ENCODE data around the gene ELAPOR1. TPM values are rescaled to one million over a fixed set of nuclear protein-coding genes. Genes with fewer than 3 reads are reported as not detected.

Gene ELAPOR1, protein sequence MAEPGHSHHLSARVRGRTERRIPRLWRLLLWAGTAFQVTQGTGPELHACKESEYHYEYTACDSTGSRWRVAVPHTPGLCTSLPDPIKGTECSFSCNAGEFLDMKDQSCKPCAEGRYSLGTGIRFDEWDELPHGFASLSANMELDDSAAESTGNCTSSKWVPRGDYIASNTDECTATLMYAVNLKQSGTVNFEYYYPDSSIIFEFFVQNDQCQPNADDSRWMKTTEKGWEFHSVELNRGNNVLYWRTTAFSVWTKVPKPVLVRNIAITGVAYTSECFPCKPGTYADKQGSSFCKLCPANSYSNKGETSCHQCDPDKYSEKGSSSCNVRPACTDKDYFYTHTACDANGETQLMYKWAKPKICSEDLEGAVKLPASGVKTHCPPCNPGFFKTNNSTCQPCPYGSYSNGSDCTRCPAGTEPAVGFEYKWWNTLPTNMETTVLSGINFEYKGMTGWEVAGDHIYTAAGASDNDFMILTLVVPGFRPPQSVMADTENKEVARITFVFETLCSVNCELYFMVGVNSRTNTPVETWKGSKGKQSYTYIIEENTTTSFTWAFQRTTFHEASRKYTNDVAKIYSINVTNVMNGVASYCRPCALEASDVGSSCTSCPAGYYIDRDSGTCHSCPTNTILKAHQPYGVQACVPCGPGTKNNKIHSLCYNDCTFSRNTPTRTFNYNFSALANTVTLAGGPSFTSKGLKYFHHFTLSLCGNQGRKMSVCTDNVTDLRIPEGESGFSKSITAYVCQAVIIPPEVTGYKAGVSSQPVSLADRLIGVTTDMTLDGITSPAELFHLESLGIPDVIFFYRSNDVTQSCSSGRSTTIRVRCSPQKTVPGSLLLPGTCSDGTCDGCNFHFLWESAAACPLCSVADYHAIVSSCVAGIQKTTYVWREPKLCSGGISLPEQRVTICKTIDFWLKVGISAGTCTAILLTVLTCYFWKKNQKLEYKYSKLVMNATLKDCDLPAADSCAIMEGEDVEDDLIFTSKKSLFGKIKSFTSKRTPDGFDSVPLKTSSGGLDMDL
- total RNA-seq (ENCODE audit: low replicate concordance) = 0.16 and 0.45 TPM in 2 replicates

DNA sequence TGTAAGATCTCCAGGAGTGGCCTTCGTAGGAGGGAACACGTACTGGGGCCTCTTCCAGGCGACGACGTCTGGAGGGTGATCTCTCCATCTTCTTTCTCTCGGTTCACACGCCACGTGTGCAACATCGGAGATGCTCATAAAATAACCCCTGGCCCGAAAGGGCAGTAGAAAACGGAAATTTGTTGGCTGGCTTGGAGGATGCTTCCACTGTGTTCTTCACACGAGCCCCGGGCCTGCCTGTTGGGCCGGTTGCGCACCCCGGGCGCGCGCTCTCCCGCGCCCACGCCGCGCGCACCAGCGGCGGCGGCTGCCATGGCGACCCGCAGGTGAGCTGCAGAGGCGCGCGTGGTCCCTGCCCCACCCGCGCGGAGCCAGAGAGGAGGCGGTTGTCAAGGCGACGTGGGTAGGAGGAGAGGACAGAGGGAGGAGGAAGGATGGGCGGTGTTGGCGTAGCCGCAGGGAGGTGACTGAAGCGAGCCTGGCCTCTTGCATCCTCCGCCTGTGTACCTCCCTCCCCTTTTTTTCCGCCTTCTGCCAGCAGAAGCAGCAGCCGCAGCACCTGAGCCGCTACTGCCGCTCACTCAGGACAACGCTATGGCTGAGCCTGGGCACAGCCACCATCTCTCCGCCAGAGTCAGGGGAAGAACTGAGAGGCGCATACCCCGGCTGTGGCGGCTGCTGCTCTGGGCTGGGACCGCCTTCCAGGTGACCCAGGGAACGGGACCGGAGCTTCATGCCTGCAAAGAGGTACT is at the start of gene ELAPOR1:
Gene ELAPOR1 (plus strand): TSS at position 526 of the 752 bp plus-strand sequence. CDS start 69 bp downstream, at position 595.
- TF ChIP-seq, protein P1, sequence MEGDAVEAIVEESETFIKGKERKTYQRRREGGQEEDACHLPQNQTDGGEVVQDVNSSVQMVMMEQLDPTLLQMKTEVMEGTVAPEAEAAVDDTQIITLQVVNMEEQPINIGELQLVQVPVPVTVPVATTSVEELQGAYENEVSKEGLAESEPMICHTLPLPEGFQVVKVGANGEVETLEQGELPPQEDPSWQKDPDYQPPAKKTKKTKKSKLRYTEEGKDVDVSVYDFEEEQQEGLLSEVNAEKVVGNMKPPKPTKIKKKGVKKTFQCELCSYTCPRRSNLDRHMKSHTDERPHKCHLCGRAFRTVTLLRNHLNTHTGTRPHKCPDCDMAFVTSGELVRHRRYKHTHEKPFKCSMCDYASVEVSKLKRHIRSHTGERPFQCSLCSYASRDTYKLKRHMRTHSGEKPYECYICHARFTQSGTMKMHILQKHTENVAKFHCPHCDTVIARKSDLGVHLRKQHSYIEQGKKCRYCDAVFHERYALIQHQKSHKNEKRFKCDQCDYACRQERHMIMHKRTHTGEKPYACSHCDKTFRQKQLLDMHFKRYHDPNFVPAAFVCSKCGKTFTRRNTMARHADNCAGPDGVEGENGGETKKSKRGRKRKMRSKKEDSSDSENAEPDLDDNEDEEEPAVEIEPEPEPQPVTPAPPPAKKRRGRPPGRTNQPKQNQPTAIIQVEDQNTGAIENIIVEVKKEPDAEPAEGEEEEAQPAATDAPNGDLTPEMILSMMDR (IDR thresholded peaks at IDR 0.05; ENCODE audit: insufficient read depth, low read length) = no peak
- DNase-seq (ENCODE audit: low read depth) = peak; percentile 16
- H3K4me3 ChIP-seq (ENCODE audit: low read depth, low read length) = peak within 1 kb of the TSS; percentile 50

DNA sequence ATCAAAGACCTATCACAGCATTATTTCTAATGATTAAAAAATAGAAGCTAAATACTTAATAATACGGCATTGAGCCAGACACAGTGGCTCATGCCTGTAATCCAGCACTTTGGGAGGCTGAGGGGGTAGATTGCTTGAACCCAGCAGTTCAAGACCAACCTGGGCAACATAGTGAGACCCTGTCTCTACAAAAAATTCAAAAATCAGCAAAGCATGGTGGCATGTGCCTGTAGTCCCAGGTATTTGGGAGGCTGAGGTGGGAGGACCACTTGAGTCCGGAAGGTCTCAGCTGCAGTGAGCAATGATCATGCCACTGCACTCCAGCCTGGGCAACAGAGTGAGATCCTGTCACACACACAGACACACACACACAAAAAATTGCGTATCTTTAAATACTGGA is 48.8 kb upstream of the ELAPOR1 start:
- DNase-seq (ENCODE audit: low read depth) = no peak
- TF ChIP-seq, protein P1 (IDR thresholded peaks at IDR 0.05; ENCODE audit: insufficient read depth, low read length) = no peak
- no peak overlapping the region for H3K4me3 ChIP-seq (ENCODE audit: low read depth, low read length)

DNA sequence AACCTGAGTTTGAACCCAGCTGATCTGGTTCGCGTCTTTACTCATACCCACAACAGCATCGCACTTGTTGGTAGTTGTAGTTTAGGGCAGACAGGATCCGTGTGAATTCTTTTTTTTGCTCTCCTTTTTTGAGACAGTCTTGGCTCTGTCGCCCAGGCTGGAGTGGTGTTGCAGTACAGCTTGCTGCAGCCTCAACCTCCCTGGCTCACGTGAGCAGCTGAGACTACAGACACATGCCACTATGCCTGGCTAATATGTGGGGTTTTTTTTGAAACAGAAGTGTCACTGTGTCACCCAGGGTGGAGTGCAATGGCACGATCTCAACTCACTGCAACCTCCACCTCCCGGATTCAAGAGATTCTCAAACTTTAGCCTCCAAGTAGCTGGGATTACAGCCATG is 46.0 kb upstream of the ELAPOR1 start:
- no peak overlapping the region for H3K4me3 ChIP-seq (ENCODE audit: low read depth, low read length)
- TF ChIP-seq, protein P1 (IDR thresholded peaks at IDR 0.05; ENCODE audit: insufficient read depth, low read length) = no peak
- no peak for DNase-seq (ENCODE audit: low read depth)

DNA sequence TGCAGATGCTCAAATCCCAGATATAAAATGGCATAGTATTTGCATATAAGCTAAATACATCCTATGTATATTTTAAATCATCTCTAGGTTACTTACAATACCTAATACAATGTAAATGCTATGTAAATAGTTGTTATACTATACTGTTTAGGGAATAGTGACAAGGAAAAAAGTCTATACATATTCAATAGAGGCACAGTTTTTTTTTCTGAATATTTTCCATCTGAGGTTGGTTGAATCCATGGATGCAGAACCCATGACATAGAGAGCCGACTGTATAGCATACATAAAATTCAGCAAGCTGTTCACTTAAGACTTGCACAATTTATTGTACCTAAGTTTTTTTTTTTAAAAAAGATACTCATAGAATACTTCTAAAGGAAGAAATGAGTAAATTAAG is 44.6 kb upstream of the ELAPOR1 start:
- no peak overlapping the region for H3K4me3 ChIP-seq (ENCODE audit: low read depth, low read length)
- DNase-seq (ENCODE audit: low read depth) = no peak
- TF ChIP-seq, protein P1 (IDR thresholded peaks at IDR 0.05; ENCODE audit: insufficient read depth, low read length) = no peak

DNA sequence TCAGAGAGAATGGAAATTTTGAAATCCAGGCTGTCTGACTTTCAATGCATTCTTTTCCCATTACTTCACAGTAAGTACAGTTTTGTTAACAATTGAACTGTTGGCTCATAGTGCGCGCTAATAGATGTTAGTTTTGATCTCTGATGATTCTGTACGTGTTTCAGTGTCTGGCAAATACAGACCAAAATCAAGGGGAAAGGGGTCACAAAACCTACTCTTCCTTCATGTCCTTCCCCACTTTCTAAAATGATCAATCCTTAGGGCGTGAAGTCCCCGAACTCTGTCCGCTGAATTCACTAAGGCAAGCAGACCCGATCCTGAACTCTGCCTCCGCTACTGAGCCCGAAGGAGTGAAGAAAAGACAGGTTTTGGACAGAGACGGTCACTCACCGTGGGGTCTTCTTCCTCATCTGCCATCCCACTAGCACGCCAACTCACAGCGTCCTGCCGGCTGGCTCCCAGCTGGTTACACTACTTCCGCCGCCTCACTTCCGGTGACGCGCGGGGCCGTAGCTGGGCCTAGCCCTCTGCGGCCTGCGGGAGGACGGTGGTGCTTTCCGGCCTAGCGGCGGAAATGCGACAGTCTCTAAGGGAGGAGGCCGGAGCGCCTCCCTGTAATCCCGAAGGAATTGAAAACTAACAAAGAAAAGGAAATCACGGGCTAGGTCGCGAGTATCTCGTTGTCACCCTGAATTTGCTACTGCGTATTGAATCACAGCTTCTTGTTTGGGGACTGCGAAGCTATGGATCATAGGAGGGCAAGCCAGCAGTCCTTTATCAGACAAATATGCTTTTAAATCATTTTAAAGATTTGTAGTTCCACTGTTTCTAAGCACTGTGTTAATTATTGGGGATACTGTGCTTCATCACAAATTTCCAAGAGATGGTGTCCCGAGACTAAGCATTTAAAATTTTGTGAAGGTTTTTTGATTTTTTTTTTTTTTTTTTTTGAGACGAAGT is 38.1 kb upstream of the ELAPOR1 start, which contains the start of gene TAF13:
Gene TAF13 (minus strand): TSS at position 473 of the 960 bp plus-strand sequence. CDS start 56 bp downstream, at position 417.
- TF ChIP-seq, protein P1 (IDR thresholded peaks at IDR 0.05; ENCODE audit: insufficient read depth, low read length) = peak; percentile 41
- H3K4me3 ChIP-seq (ENCODE audit: low read depth, low read length) = peak within 1 kb of the TSS; percentile 97
- DNase-seq (ENCODE audit: low read depth) = peak; percentile 96

Data from fibroblast of the aortic adventitia (primary cell).